GM12878 (cell line): ENCODE results near the gene NID1. TPM values are rescaled to one million over a fixed set of nuclear protein-coding genes. Genes with fewer than 3 reads are reported as not detected.

Experiments used
- ATAC-seq: fragments of 200-7000 bp; cut with Tn5 transposase; 3 replicates; pipeline ENCODE4 v1.9.1; 2020; ENCODE audit warnings: mild to moderate bottlenecking, moderate library complexity
- BruUV-seq: library from RNA; stranded (reverse); fragments of 400-500 nt; replicated peaks from 2 replicates; lab custom pipeline; 2021; lab: Mats Ljungman, UMichigan
- CTCF ChIA-PET: fragments of 300-600 bp; sonication (Branson Sonifier 250); formaldehyde crosslinking; extraction: SDS; loops from one replicate; lab custom pipeline; 2021; ENCODE audit warnings: inconsistent platforms; lab: Yijun Ruan, JAX
- POLR2A ChIA-PET: fragments of 350-600 bp; formaldehyde crosslinking; extraction: SDS; loops from one replicate; lab custom pipeline; 2021; ENCODE audit warnings: inconsistent platforms; lab: Charles Lee
- RAD21 ChIA-PET: fragments of 300-600 bp; sonication (Branson Sonifier 250); formaldehyde crosslinking; loops from one replicate; lab custom pipeline; 2023; ENCODE audit warnings: antibody characterized with exemption; ENCODE audit not compliant: unreplicated experiment; lab: Charles Lee
- SMC1A ChIA-PET: fragments of 300-600 bp; sonication (Branson Sonifier 250); formaldehyde crosslinking; loops from one replicate; lab custom pipeline; 2023; ENCODE audit not compliant: unreplicated experiment, uncharacterized antibody; lab: Charles Lee
- DNase-seq: peaks from one replicate; pipeline ENCODE4 v3.0.0-alpha.2; 2011; ENCODE audit warnings: low read depth, low spot score
- FAIRE-seq: peaks from 3 replicates; lab custom pipeline; 2011; peaks lifted over from hg19 to GRCh38; lab: Jason Lieb, UNC
- H2AFZ ChIP-seq: 2 replicates; pipeline ENCODE4 v1.6.0; 2011; ENCODE audit warnings: low read depth, low read length, control low read depth; ENCODE audit not compliant: control insufficient read depth
- H3K27ac ChIP-seq: 2 replicates; pipeline ENCODE4 v1.5.1; 2011; ENCODE audit warnings: control low read depth; ENCODE audit not compliant: control insufficient read depth, insufficient read depth
- H3K27me3 ChIP-seq, 2 experiments: replicated peaks in 1 of 2; 2 replicates each; pipeline versions ENCODE4 v1.6.0 to v1.6.1; 2011; ENCODE audit warnings: low read length in 1 of 2; ENCODE audit not compliant: control insufficient read depth in 2 of 2, insufficient read depth in 2 of 2
- H3K36me3 ChIP-seq, 2 experiments: 2 replicates each; pipeline ENCODE4 v1.5.1; 2011; ENCODE audit warnings: low read length in 1 of 2; ENCODE audit not compliant: control insufficient read depth in 2 of 2, insufficient read depth in 2 of 2
- H3K4me1 ChIP-seq: 2 replicates; pipeline ENCODE4 v1.6.1; 2011; ENCODE audit warnings: mild to moderate bottlenecking, low read length, moderate library complexity, mixed read lengths; ENCODE audit not compliant: control insufficient read depth, insufficient read depth
- H3K4me2 ChIP-seq: 2 replicates; pipeline ENCODE4 v1.6.0; 2011; ENCODE audit warnings: control low read depth; ENCODE audit not compliant: control insufficient read depth, insufficient read depth
- H3K4me3 ChIP-seq: fragments of 200-600 bp; sonication (generic); 2 replicates; pipeline ENCODE4 v1.5.1; 2016
- H3K79me2 ChIP-seq: 2 replicates; pipeline ENCODE4 v1.6.0; 2011; ENCODE audit warnings: low read length; ENCODE audit not compliant: control insufficient read depth, insufficient read depth
- H3K9ac ChIP-seq: 2 replicates; pipeline ENCODE4 v1.8.0; 2011; ENCODE audit warnings: low read length, control low read depth, mixed read lengths; ENCODE audit not compliant: control insufficient read depth, insufficient read depth
- H3K9me3 ChIP-seq: replicated peaks from 3 replicates; pipeline ENCODE4 v1.5.1; 2011; ENCODE audit warnings: mild to moderate bottlenecking, low read length; ENCODE audit not compliant: control insufficient read depth, insufficient read depth
- H4K20me1 ChIP-seq: 2 replicates; pipeline ENCODE4 v1.6.0; 2011; ENCODE audit not compliant: control insufficient read depth, insufficient read depth
- ZNF24 ChIP-seq: fragments of 450-650 bp; IDR thresholded peaks from 2 replicates; pipeline ENCODE4 v1.6.1; 2017; ENCODE audit warnings: antibody characterized with exemption, mild to moderate bottlenecking
- WGBS: methylation state at CpG from one replicate; pipeline ENCODE4 v1.1.6; 2016; ENCODE audit warnings: low lambda C conversion rate; ENCODE audit not compliant: insufficient replicate concordance, insufficient coverage; ENCODE audit errors: missing lambda C conversion rate; 5-methylcytosine and 5-hydroxymethylcytosine counted together
- in situ Hi-C: fragments of 300-500 bp; cut with MboI; formaldehyde crosslinking; loops from 9 replicates; pipeline ENCODE4 v1.14.3; 2018; ENCODE audit warnings: mixed read lengths
- intact Hi-C: fragments of 100-400 bp; cut with micrococcal nuclease; formaldehyde crosslinking; loops from one replicate; pipeline ENCODE4 v1.14.2; 2022; ENCODE audit not compliant: unreplicated experiment
- polyA plus RNA-seq, 11 experiments: library from polyadenylated mRNA; depleted of rRNA in 4 of 11; unstranded in 6 of 11; stranded (reverse) in 5 of 11; fragments of >200 nt; fragmentation: Nextera tagmentation in 4 of 11; fragmentation: Illumina TruSeq in 1 of 11; extraction: Ambion mirVana in 4 of 11; extraction: Trizol in 1 of 11; gene quantifications; 1 replicate in 1 of 11; 2 replicates in 10 of 11; pipeline versions ENCODE4 v1.2.1 to v1.2.3, GENCODE V29; 2011 to 2016; ENCODE audit warnings: inconsistent platforms in 2 of 11, missing spikeins in 2 of 11, low read depth in 1 of 11
- total RNA-seq, 4 experiments: library from RNA; depleted of rRNA in 3 of 4; stranded (reverse); fragments of >200 nt in 3 of 4; fragmentation: Illumina TruSeq in 1 of 4; extraction: Trizol in 1 of 4; gene quantifications; 2 replicates each; pipeline versions ENCODE4 v1.2.1 to v1.2.3, GENCODE V29; 2013 to 2021
- TF ChIP-seq, protein P1 (sequence below): fragments of 450-650 bp; IDR thresholded peaks from 2 replicates; pipeline ENCODE4 v1.6.1; 2016; ENCODE audit warnings: mild to moderate bottlenecking
- TF ChIP-seq, protein P2 (sequence below): IDR thresholded peaks from 2 replicates; pipeline ENCODE4 v1.6.1; 2012; ENCODE audit warnings: low read depth, low read length, improper control_type of control experiment
- TF ChIP-seq, protein P3 (sequence below): fragments of 450-650 bp; IDR thresholded peaks from 2 replicates; pipeline ENCODE4 v1.6.1; 2016; ENCODE audit warnings: mild to moderate bottlenecking, moderate library complexity, borderline replicate concordance

Gene NID1
- total and polyA plus RNA-seq, 10 of the 15 experiments (the other 5 are each of a cell fraction or from before 2014, with no cell fraction given), result 4.2 to 25.7 (median 11.3) TPM

DNA sequence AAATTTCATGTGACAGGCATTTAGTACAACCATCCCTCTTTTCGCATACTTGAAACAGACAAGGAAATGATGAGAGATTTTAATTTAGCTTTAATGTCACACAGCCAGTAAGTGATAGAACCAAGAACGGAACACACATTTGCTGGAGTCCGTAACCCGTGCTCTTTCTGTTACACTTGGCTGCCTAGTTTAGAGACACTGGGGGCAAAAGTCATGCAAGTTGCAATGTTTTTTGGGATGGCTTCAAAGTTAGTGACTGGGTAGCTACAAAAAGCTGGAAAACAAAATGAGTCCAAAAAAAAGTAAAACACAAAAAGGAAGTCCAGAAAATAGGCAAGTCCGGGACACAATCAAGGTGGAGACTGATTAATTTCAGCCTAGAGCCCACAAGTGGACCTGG is 5.9 kb downstream of the NID1 start:
- peaks cover 42% of the 10 kb centered on the region for H3K79me2 ChIP-seq
- peak overlapping the region; percentile 25; the same call in 1 of the 2 replicates for H3K4me2 ChIP-seq
- H3K4me1 ChIP-seq, result peaks cover 7% of the 10 kb centered on the region
- 96% methylated on average over 5 of the region's 5 CpGs for WGBS
- intact Hi-C loops, result no loop called here
- BruUV-seq, result no TSS peak
- H3K27ac ChIP-seq, result peak overlapping the region; percentile 68
- ChIA-PET CTCF (interaction anchor here (1.0 kb wide), 1 partner anchor 87 kb away, joined by 3 read pairs; no protein-coding TSS in a partner anchor), RAD21 (interaction anchor here (2.0 kb wide), 1 partner anchor 8 kb away, joined by 13 read pairs; no protein-coding TSS in a partner anchor), SMC1A (interaction anchor here (1.0 to 3.5 kb wide), 6 partner anchors 8 to 88 kb away, joined by 3 to 17 read pairs (median 3); no protein-coding TSS in a partner anchor), POLR2A (interaction anchor here (0.8 to 1.9 kb wide), 3 partner anchors 8 to 60 kb away, joined by 3 to 8 read pairs (median 3); no protein-coding TSS in a partner anchor)
- ATAC-seq (no peak), DNase-seq (no peak), FAIRE-seq (no peak)
- H3K36me3 ChIP-seq, result no peaks in the 10 kb centered on the region
- peak overlapping the region; percentile 70; the same call in 1 of the 2 replicates for H2AFZ ChIP-seq
- H3K9me3 ChIP-seq, result no peaks in the 10 kb centered on the region; the same call in 1 of the 3 replicates
- no peaks in the 10 kb centered on the region for H3K27me3 ChIP-seq
- in situ Hi-C loops, result no loop called here
- no peak overlapping the region for H3K4me3 ChIP-seq
- peak overlapping the region; percentile 44; the same call in 1 of the 2 replicates for H3K9ac ChIP-seq
- H4K20me1 ChIP-seq, result no peaks in the 10 kb centered on the region
- TF ChIP-seq, protein P1, sequence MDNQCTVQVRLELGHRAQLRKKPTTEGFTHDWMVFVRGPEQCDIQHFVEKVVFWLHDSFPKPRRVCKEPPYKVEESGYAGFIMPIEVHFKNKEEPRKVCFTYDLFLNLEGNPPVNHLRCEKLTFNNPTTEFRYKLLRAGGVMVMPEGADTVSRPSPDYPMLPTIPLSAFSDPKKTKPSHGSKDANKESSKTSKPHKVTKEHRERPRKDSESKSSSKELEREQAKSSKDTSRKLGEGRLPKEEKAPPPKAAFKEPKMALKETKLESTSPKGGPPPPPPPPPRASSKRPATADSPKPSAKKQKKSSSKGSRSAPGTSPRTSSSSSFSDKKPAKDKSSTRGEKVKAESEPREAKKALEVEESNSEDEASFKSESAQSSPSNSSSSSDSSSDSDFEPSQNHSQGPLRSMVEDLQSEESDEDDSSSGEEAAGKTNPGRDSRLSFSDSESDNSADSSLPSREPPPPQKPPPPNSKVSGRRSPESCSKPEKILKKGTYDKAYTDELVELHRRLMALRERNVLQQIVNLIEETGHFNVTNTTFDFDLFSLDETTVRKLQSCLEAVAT, result 0 out of 2 replicates have a peak, but pooled peaks have one; percentile 56
- TF ChIP-seq ZNF24, result no peak
- TF ChIP-seq, protein P2, sequence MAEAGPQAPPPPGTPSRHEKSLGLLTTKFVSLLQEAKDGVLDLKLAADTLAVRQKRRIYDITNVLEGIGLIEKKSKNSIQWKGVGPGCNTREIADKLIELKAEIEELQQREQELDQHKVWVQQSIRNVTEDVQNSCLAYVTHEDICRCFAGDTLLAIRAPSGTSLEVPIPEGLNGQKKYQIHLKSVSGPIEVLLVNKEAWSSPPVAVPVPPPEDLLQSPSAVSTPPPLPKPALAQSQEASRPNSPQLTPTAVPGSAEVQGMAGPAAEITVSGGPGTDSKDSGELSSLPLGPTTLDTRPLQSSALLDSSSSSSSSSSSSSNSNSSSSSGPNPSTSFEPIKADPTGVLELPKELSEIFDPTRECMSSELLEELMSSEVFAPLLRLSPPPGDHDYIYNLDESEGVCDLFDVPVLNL, result no peak
- TF ChIP-seq, protein P3, sequence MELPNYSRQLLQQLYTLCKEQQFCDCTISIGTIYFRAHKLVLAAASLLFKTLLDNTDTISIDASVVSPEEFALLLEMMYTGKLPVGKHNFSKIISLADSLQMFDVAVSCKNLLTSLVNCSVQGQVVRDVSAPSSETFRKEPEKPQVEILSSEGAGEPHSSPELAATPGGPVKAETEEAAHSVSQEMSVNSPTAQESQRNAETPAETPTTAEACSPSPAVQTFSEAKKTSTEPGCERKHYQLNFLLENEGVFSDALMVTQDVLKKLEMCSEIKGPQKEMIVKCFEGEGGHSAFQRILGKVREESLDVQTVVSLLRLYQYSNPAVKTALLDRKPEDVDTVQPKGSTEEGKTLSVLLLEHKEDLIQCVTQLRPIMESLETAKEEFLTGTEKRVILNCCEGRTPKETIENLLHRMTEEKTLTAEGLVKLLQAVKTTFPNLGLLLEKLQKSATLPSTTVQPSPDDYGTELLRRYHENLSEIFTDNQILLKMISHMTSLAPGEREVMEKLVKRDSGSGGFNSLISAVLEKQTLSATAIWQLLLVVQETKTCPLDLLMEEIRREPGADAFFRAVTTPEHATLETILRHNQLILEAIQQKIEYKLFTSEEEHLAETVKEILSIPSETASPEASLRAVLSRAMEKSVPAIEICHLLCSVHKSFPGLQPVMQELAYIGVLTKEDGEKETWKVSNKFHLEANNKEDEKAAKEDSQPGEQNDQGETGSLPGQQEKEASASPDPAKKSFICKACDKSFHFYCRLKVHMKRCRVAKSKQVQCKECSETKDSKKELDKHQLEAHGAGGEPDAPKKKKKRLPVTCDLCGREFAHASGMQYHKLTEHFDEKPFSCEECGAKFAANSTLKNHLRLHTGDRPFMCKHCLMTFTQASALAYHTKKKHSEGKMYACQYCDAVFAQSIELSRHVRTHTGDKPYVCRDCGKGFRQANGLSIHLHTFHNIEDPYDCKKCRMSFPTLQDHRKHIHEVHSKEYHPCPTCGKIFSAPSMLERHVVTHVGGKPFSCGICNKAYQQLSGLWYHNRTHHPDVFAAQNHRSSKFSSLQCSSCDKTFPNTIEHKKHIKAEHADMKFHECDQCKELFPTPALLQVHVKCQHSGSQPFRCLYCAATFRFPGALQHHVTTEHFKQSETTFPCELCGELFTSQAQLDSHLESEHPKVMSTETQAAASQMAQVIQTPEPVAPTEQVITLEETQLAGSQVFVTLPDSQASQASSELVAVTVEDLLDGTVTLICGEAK, result no peak
